NCI-H2171 (cell line): Measurements from ENCODE around the gene NFIA.
A peak's percentile ranks its signal among the peaks of the same experiment; 100 is the strongest.

Experiments used
- DNase-seq: peaks from one replicate; lab custom pipeline; 2025; lab: John Stamatoyannopoulos, UW

NFIA gene

DNA sequence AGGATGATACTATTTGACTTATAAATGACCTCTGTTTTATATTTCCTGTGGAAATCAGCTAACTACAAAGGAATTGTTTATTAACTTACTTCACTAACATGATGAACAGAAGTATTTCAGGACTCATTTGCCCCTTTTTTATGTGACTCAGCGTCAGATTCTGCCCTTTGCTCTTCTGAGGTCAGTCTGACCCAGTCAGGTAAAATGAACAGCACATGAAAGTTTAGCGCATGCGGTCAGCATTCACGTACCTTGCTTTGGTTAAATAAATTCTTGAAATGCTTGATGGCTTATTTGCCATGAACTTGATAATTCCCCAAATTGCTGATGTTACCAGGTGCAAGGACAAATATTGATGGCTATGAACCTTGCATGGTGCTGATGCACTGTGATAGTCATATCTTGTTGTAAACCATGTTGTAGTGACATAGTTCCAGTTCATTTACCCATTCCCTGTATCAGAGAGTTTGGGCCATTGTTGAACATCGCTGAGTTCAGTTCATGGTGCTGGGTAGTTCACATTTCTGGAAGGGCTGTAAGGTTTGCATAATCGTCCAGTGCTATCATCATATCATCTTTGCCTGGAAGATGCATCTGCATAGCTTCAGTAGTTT lies 133.4 kb downstream of the NFIA start:
- DNase-seq, result no peak

DNA sequence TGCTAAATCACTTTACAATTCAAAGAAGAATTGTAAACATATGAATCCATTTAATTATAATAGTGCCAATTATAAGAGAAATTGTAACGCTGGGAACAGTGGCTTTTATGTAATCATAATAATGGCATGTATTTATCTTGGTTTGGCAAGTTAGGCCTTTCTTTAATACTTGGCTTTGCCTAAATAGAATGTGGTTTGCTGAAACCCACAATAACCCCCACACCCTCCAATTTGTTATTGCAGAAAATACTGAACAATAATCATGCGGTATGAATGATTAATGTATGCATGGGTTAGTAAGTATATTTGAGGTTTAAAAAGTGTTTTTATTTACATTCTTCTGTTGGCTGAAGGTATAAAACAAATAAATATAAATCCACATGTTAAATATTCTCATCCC lies 138.2 kb downstream of the NFIA start:
- DNase-seq, result no peak

DNA sequence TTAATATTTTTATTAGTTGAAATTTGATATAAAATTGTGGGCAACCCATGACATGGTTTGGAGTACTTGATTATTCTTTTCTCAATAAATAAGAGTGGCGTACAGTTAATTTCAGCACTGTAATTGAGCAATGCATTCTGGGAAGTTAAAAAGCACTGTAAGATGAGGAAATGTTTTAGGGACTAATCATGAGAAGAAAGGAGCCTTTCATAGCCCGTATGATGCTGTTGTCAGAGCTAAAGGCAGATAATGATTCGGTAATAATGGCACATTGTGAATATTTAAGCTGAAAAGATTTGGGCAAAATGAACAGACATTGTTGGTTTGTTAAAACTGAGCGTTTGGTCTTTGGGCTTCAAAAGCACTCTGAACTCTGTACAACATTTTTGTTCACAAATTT lies 139.3 kb downstream of the NFIA start:
- no peak for DNase-seq

DNA sequence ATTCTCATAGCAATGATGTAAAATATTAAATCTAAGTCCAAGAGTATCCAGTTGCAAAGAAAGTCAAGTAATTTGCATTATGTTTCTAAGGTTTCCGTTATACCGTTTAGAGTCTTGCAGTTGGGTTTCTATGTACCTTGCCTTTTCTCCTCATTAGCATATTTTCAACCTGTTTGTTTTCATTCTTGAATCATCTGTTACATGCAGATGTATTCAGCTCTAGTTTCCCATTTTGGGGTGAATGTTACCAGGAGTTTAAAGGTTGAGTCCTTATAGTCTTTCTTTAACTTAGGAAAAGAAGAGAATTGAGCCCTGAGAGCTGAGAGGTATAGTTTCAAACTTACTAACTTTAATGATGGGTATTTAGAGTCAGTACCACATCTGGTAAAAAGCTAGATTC lies 139.9 kb downstream of the NFIA start:
- DNase-seq, result no peak

DNA sequence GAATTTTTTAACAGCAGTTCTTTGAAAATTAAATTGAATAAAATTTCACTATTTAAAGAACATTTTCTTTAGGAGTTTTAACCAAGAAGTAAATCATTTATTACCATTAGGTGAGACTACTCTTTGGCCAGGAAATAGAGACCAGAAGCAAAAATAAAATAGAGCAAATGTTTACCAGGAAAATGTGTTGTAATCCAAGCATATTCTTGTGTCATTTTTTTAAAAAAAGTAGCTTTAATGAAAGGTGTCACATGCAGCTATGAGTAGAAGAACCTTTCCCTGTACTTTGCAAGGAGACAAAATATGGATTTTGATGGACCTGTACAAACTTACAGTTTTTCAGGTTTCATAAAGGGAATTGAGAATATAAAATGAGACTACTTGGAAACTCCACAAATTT lies 140.8 kb downstream of the NFIA start:
- no peak for DNase-seq

DNA sequence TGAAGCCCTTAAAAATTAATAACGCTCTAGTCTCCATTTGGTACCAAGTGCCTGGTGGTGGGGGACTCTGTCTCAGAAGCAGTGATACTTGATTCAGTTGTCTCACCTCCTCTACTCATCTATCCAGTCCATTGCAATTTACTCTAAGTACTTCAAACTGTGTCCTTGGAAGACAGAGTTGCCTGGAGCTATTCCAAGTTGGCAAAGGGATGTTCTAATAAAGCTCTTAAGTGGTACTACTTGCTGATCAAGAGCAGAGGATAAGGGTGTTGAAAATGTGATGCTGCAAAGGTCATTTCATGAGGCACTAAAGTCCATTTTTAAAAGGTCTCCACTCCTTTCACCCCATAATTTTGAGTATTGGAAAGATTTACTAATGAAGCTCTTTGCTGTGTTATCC lies 142.2 kb downstream of the NFIA start:
- no peak for DNase-seq

DNA sequence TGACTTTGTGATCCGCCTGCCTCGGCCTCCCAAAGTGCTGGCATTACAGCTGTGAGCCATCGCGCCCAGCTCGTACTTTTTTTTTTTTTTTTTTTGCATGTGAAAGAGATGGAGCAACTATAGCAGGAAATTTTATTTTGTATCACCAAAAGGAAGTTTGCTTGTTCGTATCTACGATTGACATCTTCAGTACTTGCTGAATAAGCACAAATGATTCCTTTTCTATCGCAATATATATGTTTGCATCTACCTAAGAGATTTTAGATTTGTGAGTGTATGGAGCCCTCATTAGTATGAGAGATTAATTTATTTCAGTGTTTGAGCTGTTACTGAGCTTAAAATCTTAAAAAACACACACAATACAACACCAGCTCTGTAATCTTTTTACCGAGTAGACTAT lies 143.1 kb downstream of the NFIA start:
- no peak for DNase-seq

DNA sequence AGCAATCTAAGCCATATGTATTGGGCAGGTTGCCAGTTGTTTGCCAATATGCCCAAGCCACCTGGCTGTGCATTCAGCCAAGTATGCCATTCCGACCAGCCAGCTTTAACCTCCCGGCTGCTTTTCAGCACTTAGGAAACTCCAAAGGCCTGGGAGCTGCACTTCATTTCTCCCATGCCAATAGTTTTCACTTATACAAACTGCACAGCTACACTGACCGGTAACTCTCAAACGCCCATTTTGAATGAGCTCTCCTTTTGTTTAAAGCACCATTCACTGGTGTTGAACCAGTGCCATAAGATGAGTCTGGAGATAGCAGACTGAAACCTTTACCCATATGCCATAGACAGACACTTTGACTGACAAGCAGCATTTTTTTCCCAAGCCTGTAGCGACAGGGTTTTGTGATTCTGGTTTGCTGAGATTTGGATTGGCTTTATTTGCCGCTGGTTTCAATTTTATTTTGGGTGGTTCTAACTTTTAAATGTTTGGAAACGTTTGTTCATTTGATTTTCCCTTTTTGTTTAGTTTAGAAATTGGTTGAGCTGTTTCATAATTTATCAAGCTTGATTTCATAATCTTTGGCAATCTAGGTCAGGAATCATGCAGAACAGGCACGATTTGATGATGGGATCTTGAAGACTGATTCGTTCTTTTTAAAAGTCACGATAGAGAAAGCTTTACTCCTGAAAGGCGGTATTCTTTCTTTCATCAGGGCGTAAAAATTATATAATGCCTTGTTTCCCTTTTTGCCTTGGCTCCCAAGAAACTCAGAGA lies 144.6 kb downstream of the NFIA start:
- peak; percentile 90 for DNase-seq

DNA sequence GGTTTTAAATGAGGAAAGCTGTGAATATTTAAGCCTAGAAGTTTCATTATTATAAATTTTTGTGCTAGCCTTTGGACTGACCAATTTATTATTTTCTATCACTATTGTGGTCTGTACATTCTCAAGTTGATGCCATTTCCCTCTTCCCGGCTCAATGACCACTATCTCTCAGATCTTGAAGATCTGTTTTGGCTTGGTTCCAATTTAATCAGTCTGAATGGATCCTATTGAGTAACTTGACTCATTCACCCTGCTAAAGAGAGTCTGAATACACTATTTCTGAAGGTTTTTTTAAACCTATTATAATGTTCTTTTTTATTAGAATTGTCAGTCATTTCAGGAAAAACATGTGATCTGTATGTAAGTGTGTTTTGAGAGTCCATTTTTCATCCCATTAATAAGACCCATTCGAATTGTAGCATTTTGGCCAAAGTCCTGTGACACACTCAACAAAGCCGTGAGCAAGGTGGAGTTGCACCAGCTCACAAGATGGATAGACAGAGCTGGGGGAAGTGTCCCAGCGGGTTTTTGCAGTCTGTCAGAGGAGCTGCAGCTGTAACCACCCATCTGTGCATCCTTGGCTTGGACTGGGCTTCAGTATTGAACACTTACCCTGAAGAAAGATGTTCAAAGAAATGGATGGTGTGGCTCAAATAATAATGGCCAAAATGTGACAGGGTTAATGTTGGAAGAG lies 145.6 kb downstream of the NFIA start:
- peak; percentile 69 for DNase-seq

DNA sequence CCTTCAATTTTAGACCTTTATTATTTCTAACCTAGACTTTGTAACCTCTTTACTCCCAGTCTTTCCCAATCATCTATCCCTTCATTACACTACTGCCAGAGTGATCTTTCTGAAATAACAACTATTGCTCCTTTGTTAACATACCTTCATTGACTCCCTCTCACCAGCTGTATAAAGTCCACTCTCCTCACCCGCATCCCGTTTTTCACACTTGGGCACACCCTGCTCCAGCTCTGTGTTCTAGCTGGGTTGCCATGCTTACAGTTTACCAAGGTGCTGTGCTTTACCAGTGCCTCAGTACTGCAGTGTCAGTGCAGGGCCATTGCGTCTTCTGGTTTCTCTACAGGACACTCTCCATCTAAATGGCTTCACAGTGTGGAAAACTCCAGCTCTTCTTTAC lies 148.2 kb downstream of the NFIA start:
- no peak for DNase-seq

DNA sequence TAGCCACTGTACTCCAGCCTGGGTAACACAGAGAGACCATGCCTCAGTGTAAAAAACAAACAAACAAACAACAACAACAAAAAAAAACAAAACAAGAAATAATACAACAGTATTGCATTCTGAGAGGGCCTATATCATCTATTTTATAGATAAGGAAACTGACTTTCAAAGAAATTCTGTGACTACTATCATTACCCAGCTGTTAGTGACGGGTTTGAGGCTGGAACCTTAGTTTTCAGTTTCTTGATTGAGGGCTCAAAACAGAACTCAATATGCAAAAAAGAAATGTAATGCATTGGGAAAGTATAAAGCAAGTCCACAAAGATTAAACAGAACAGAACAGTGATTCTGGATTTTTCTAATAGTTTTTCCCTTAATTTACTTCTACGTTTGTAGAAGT lies 149.4 kb downstream of the NFIA start:
- no peak for DNase-seq

DNA sequence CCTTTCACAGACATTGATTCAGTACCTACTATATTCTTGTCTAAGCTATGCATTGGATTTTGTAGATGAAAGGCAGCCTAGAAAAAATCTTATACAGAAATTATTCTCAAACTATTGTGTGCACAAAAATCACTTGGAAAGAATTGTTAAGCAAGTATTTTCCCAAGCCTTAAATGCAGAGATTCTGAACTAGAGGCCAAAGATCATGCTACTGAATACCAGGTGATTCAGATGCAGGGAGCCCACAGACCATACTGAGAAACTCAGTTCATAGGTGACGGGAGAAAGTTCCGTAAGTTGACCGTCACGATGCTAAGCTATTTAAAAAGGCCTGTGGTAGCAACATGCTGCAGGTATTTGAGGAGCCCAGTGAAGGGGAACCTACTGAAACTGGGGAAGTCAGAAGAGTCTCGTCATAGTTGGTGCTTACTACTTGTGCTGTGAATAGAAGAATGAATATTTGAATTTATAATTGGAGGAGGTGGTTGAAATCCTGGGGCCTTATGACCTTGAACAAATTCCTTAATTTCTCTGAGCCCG lies 150.8 kb downstream of the NFIA start:
- DNase-seq, result no peak

DNA sequence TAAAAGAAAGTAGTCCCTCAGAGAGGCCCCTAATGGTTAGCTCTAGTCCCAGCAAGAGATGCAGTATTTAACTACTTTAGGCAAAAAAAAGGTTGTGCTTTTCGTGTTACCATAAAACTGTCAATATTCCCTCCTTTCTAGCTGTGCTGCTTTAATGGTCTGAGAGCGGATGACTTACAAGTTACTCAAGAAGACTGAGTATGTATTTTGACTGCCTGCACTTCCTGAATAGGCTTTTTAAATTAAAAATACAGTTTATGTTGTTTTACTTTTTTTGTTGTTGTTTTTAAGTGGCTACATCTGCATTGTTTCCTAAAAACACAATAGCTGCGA lies 152.2 kb downstream of the NFIA start:
- DNase-seq, result no peak

DNA sequence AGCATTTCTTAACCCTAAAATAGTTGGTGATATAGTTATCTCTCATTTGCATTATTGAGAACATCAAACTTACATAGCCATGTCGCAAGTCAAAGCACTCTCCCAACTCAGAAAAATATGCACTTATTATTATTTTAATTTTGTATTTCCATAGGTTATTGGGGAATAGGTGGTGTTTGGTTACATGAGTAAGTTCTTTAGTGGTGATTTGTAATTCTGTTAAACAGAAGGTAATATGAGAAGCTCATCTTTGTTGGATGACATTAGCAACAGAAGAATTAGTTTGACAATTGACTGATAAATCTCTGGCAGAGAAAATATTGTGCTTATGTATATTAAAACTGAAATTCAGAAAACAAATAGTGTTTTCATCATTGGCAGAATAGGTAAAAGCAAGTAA lies 154.8 kb downstream of the NFIA start:
- no peak for DNase-seq

DNA sequence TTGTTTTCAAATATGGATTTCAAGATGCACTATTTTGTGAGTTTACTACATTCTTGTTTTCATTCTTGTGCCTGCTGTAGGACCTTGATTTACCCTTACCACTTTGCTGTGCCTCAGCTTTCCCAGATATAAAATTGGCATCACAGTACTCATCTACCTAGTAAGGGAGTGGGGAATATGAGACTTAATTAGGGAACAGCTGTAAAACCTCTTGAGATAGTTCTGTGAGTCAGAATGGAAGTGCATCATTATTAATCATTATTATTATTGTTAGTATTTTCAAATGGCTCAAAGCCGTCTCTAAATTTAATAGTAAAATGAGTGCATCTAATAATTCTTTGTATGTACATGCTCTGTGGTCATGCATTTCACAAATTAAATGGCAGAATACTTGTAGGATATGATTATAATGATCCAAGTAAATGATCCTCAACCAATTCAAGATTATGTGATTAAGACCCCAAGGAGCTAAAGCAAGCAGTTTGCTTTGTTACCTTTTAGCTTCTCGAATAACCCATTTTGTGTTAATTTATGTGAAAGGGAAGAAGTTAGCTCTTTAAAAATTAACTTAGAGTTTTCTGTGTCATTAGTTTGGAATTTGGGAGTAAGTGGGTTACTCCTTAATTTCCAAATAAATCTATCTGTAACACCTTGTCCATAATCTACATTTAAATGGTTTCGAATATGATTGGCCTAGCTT lies 155.4 kb downstream of the NFIA start:
- no peak for DNase-seq

DNA sequence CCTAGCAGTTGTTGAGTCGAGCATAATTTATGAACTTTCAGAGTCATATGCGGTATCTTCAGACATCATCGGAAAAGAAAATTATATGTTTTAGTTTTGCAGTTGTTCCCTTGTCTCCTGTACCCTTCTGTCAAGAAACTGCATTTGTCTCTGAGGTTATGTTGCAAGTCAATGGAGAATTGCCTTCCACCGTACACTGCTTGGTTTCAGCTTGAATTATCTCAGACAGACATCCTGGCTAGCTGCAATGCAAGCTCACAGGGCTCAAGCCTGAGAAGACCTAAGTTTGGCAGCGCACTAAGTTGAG lies 156.0 kb downstream of the NFIA start:
- DNase-seq, result no peak

DNA sequence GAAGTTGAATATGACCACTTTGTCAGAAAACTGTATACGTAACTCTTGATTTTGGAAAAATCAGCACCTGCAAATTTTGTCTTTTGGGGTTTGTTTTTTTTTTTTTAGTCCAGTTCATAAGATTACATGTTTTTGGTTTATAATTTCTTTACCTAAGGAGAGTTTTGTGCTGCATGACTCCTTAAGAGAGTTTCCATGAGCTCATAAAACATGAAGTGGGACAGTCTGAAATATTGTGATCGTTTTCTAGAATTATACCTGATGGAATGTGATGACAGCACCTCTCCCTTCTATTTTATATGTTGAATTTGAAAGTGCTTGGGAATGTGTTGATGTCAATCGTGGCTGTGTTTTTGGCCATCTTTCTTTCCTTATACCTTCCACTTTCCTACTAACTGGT lies 158.5 kb downstream of the NFIA start:
- DNase-seq, result no peak

DNA sequence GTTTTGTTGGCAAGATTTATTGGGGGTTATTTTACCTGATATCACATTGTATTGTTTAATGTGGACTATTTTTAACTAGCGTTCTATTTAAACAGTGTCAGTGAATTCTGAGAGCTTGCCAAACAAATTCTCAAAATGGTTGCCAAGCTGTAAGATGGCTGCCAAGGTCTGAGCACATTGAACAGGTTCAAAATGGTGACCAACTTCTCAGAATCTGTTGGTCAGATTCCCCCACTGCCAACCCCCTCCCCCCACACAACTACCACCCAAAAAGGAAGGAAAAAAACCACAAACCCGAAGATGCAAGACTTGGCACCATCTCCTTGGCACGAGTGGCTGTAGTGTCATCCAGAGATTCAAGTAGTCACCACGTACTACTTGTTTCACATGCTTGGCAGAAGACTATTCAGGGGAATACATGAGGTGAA lies 159.1 kb downstream of the NFIA start:
- DNase-seq, result no peak

DNA sequence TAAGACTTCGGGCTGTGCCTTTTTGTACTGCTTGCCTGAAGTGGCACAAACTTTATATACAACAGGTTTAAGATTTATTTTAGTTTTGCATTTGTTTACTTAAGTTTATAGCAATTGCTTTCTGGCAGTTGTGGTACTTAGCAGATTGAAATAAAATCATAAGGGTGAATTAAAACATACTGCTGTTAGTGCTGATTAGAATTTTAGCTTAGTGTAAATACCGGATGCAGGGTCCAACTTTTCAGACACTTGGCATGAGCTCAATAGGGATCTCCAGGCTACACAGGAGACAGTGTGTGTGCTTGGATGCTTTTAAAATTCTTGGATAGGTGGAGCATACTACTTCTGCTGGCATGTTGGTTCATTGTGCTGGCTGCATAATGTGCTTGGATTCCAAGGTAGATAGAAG lies 159.6 kb downstream of the NFIA start:
- no peak for DNase-seq

DNA sequence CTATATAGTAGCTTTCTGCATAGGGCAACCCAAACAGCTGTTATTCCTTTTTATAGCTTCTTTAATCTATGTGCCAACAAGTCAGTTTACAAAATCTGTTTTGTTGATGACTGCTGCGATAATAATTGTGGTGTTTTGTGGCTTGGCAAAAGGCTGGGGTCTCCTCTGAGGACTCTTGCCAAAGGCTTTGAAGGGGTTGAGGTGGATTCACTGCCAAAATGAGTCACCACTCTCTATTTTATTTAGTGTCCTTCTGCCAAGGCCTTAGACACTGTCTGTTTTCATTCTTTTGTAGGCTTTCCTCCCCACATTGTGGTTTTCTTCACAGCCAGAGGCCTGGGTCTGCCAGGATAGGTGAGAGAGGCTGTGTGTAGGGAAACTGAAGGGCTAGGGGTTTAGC lies 161.8 kb downstream of the NFIA start:
- DNase-seq, result no peak

DNA sequence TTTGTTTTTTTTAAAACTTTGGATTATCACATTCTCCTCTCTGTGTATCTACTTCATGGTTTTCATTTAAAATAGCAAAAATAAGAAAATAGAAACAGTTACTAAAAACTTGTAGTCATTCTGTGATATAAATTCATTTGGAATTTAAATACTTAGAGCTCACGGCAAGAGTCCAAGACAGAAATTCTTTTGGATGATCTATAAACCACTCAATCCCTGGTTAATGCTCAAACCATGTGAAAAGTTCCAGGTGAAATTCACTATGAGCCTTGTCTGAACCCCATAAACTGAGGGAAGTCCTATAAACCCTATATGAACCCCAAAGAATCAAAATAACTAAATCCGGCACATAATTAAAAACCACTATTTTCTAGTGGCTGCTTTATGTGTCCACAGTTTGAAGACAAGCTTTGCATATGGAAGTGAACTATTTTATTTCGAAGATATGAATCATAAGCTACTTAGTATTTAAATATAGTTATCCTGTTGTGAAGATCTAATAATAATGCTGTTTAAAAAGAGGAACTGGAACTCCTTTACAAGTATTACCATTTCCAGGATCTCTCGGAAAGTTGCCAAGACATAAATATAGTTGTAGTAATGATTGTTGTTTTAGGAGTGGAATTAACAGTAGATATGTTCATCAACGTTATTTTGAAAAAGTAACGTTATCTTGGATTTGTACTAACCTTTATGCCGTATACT lies 163.5 kb downstream of the NFIA start:
- no peak for DNase-seq
